Mucosa of descending colon (tissue), 3 donors: ENCODE measurements around the gene PTGES3L. TPM values are rescaled to one million over a fixed set of nuclear protein-coding genes. Genes with fewer than 3 reads are reported as not detected.
A peak's percentile ranks its signal among the peaks of the same experiment; 100 is the strongest.

ENCODE experiments used
- ATAC-seq: fragments of 200-7000 bp; cut with Tn5 transposase; one replicate; pipeline ENCODE4 v1.9.1; 2020; ENCODE audit warnings: mild to moderate bottlenecking, moderate library complexity
- DNase-seq, 3 donors: peaks; one replicate each; pipeline ENCODE4 v3.0.0-alpha.2; 2020
- H3K36me3 ChIP-seq: fragments of 200-600 bp; one replicate; pipeline ENCODE4 v1.8.0; 2021; ENCODE audit warnings: low read depth, mild to moderate bottlenecking
- H3K4me1 ChIP-seq: fragments of 200-600 bp; one replicate; pipeline ENCODE4 v1.8.0; 2021; ENCODE audit warnings: low read depth, mild to moderate bottlenecking
- H3K4me3 ChIP-seq: fragments of 200-600 bp; one replicate; pipeline ENCODE4 v1.8.0; 2021; ENCODE audit warnings: mild to moderate bottlenecking
- H3K9me3 ChIP-seq: fragments of 200-600 bp; one replicate; pipeline ENCODE4 v1.8.0; 2021; ENCODE audit warnings: mild to moderate bottlenecking
- intact Hi-C, 2 donors: fragments of 100-400 bp; cut with DNase I in 1 of 2; cut with micrococcal nuclease in 1 of 2; formaldehyde crosslinking; loops; one replicate each; pipeline versions ENCODE4 v1.11.0 to v1.11.1; 2022; cut with DNase I, micrococcal nuclease
- total RNA-seq, 3 donors: library from RNA; stranded (reverse); fragmentation: NEBNext Ultra II Directional in 2 of 3; extraction: Animal tissue kit (Norgen Biotek cat#: 25700) in 2 of 3; gene quantifications; one replicate each; pipeline versions ENCODE4 v1.2.1 to v1.2.4, GENCODE V29; 2021 to 2023
- TF ChIP-seq, protein P1 (sequence below): fragments of 200-600 bp; IDR thresholded peaks from one replicate; pipeline ENCODE4 v1.8.0; 2022; ENCODE audit warnings: antibody characterized with exemption, mild to moderate bottlenecking
- donor health status: DM: no; HTN: no; CAD: no; lungs with moderate emphysema.
- donor health status: DM: no; HTN: no; CAD: no.
- donor health status: DM: no; HTN: yes; CAD: no.

PTGES3L gene
- total RNA-seq, 3 donors from 2014 or later, result 3.8 to 5.5 (median 4.4) TPM

- H3K9me3 ChIP-seq, result no peaks in the 10 kb centered on the region
- no peaks in the 10 kb centered on the region for H3K4me1 ChIP-seq
- intact Hi-C loops, result no loop called here
- ATAC-seq, result peak; percentile 31
- DNase-seq, result no peak
- TF ChIP-seq, protein P1, sequence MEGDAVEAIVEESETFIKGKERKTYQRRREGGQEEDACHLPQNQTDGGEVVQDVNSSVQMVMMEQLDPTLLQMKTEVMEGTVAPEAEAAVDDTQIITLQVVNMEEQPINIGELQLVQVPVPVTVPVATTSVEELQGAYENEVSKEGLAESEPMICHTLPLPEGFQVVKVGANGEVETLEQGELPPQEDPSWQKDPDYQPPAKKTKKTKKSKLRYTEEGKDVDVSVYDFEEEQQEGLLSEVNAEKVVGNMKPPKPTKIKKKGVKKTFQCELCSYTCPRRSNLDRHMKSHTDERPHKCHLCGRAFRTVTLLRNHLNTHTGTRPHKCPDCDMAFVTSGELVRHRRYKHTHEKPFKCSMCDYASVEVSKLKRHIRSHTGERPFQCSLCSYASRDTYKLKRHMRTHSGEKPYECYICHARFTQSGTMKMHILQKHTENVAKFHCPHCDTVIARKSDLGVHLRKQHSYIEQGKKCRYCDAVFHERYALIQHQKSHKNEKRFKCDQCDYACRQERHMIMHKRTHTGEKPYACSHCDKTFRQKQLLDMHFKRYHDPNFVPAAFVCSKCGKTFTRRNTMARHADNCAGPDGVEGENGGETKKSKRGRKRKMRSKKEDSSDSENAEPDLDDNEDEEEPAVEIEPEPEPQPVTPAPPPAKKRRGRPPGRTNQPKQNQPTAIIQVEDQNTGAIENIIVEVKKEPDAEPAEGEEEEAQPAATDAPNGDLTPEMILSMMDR, result no peak
- peaks cover 22% of the 10 kb centered on the region for H3K36me3 ChIP-seq
- H3K4me3 ChIP-seq, result no peak overlapping the region
Observed at GRCh38 chr17:42989726-42990652, 10.1 kb upstream of the PTGES3L start.

GRCh38 chr17:42989141-42989540 is 9.3 kb upstream of the PTGES3L start:
- TF ChIP-seq, protein P1, result no peak
- Histone ChIP-seq H3K36me3 (peaks cover 22% of the 10 kb centered on the region), H3K4me3 (no peak overlapping the region), H3K4me1 (no peaks in the 10 kb centered on the region), H3K9me3 (no peaks in the 10 kb centered on the region)
- no peak for DNase-seq
- ATAC-seq, result no peak
- intact Hi-C loops, result no loop called here

GRCh38 chr17:42985225-42985624 is 5.3 kb upstream of the PTGES3L start:
- Histone ChIP-seq H3K36me3 (peaks cover 15% of the 10 kb centered on the region), H3K9me3 (no peaks in the 10 kb centered on the region)

DNA sequence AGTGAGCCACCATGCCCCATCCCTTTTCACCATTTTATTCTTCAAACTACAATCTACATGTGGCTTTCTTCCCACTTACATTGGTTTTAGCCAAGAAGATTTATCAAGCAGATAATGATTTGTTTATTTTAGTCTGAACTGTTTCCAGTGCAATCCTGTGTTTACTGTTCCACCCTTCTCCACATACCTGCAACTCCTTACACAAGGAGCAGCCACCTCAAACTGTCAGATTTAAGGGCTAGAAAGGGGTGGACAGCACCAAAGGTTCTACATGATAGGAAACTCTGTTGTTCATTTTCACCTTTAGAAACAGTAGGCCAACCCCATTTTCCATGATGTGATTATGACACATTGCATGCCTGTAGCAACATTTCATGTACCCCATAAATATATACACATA is 2.4 kb upstream of the PTGES3L start:
- no peak overlapping the region for H3K4me3 ChIP-seq
- DNase-seq, result no peak
- H3K4me1 ChIP-seq, result peaks cover 14% of the 10 kb centered on the region
- H3K9me3 ChIP-seq, result no peaks in the 10 kb centered on the region
- no peaks in the 10 kb centered on the region for H3K36me3 ChIP-seq
- TF ChIP-seq, protein P1, result no peak
- no peak for ATAC-seq
- intact Hi-C loops, result no loop called here

More at GRCh38 chr17:42985225-42985624, 5.3 kb upstream of the PTGES3L start:
- intact Hi-C loops, result no loop called here
- Histone ChIP-seq H3K4me1 (peaks cover 10% of the 10 kb centered on the region), H3K4me3 (no peak overlapping the region)
- no peak for ATAC-seq
- no peak for DNase-seq
- TF ChIP-seq, protein P1, result no peak

- Histone ChIP-seq H3K9me3 (no peaks in the 10 kb centered on the region), H3K4me1 (peaks cover 14% of the 10 kb centered on the region), H3K4me3 (peak overlapping the region; percentile 97), H3K36me3 (no peaks in the 10 kb centered on the region)
- DNase-seq (peak; percentile 68 to 82 (median 78)), ATAC-seq (peak; percentile 71)
- TF ChIP-seq, protein P1, result no peak
- intact Hi-C loops, result no loop called here
Observed at GRCh38 chr17:42980766-42981397, 1.0 kb upstream of the PTGES3L start.
